Retina (tissue), 1 donor: ENCODE data around the gene CMAS.
"Not testable (repeated sequence)": the region's sequence is repeated elsewhere in the genome, so short reads cannot be mapped to it uniquely, and the experiment has no call there.

Source experiments
- DNase-seq: peaks from one replicate; pipeline ENCODE4 v3.0.0-alpha.2; 2016

CMAS gene

GRCh38 chr12:22046090-22046967 lies at the start of gene CMAS:
Gene CMAS (plus strand): TSS chr12:22046218. CDS start chr12:22046304, 86 bp downstream.
- peak; percentile 92 for DNase-seq

GRCh38 chr12:21998295-21998694 lies 47.7 kb upstream of the CMAS start:
- DNase-seq: no peak

GRCh38 chr12:21998782-21999181 lies 47.2 kb upstream of the CMAS start:
- DNase-seq: no peak

DNA sequence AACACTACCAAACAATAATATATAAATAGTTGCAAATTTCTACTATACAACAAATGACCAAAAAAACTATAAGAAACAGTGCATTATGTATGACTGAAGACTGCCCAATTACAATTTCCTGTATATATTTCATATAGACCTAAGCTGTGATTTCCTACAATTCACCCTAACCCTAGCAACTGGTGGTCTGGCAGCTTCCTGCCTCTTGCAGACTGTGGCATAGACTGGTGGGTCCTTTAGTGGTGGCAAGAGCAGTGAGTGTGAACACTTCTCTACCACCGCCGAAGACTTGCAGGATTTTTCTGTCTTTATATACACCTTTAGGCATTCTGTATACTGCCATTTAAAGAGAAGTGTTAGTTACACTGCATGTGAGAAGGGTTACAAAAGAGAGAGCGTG lies 43.6 kb upstream of the CMAS start:
- no peak for DNase-seq

- DNase-seq: not testable (repeated sequence)
These were observed 38.2 kb upstream of the CMAS start for GRCh38 chr12:22007794-22008193.

- DNase-seq: no peak
These were observed 37.8 kb upstream of the CMAS start for GRCh38 chr12:22008196-22008595.

GRCh38 chr12:22014041-22014782 lies 31.8 kb upstream of the CMAS start:
- DNase-seq: no peak

DNA sequence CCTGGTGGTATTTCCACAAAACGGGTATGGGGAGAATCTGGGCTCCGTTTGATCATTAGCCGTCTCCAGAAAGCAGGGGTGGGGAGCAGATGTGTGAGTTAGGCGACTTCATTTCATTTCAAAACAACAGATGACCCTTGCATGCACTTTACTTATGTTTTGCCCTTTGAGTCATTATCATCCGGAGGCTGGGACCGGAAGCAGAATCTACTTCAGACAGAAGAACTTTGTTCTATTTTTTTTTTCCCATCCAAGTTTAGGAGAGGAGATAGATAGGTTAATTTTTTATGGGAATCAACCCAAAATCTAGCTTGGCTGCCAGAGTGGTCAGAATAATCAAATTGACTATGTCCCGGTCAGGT lies 31.3 kb upstream of the CMAS start:
- DNase-seq: no peak

GRCh38 chr12:22016982-22017381 lies 29.0 kb upstream of the CMAS start:
- DNase-seq: no peak

GRCh38 chr12:22018860-22019259 lies 27.2 kb upstream of the CMAS start:
- no peak for DNase-seq

DNA sequence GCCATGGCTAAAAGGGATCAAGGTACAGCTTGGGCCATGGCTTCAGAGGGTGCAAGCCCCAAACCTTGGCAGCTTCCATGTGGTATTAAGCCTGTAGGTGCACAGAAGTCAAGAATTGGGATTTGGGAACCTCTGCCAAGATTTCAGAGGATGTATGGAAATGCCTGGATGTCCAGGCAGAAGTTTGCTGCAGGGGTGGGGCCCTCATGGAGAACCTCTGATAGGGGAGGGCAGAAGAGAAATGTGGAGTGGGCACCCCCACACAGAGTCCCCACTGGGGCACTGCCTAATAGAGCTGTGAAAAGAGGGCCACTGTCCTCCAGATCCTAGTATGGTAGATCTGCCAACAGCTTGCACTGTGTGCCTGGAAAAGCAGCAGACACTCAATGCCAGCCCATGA lies 22.5 kb upstream of the CMAS start:
- DNase-seq: not testable (repeated sequence)

DNA sequence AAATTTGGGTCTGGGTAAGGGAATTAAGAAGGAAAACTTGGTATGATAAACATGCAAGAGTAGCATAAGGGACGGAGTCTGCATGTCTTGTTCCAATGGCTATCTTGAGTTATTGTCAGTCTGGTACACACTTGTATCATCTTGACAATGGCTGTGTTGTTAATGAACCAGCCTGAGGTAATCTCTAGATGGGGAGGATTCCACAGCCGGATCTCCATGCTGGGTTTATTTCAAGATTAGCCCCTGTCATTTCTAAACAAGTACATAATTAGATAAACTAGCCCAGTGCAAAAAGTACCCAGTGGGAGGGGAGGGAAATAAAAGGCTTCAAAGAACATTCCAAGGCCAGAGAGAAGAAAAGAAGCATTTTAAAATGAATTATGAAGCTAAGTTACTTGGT lies 16.5 kb upstream of the CMAS start:
- no peak for DNase-seq

DNA sequence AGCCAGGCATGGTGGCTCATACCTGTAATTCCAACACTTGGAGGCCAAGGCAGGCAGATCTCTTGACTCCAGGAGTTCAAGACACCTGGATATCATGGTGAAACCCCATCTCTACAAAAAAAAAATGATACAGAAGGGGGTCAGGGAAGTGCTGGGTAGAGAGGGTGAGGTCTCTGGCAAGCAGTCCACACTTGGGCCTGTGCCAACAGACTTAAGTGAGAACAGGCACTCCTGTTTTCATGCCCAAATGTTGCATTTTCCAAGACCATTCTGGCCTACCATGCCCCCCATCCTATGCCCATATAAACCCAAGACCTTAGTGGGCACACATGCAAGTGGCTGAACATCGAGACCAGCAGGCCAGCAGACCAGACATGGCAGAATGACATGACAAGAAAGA lies 16.0 kb upstream of the CMAS start:
- DNase-seq: no peak

- DNase-seq: no peak
These were observed 13.3 kb upstream of the CMAS start for GRCh38 chr12:22032732-22033131.

- no peak for DNase-seq
These were observed 11.1 kb upstream of the CMAS start for GRCh38 chr12:22034709-22035506.

DNA sequence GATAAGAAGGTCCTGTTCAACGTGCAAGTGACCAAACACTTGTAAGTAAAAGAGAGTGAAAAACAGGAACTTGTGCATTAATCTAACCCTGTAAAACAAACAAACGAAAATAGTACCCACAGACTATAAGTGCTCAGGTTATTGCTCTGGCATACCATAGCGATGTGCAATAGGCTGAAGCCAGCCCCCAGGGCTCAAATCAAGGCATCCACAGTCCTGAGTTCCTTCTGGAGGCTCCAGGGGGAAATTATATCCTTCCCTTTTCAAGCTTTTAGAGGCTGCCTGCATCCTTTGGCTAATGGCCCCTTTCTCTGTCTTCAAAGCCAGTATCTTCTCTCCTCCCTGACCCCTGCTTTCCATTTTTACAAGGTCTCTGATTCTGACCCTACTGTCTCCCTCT lies 8.1 kb upstream of the CMAS start:
- no peak for DNase-seq

- no peak for DNase-seq
These were observed 7.3 kb upstream of the CMAS start for GRCh38 chr12:22038734-22039133.

GRCh38 chr12:22039361-22039760 lies 6.7 kb upstream of the CMAS start:
- DNase-seq: no peak

GRCh38 chr12:22042976-22043669 lies 2.9 kb upstream of the CMAS start:
- no peak for DNase-seq

- DNase-seq: no peak
These were observed 2.1 kb upstream of the CMAS start for GRCh38 chr12:22043943-22044342.

DNA sequence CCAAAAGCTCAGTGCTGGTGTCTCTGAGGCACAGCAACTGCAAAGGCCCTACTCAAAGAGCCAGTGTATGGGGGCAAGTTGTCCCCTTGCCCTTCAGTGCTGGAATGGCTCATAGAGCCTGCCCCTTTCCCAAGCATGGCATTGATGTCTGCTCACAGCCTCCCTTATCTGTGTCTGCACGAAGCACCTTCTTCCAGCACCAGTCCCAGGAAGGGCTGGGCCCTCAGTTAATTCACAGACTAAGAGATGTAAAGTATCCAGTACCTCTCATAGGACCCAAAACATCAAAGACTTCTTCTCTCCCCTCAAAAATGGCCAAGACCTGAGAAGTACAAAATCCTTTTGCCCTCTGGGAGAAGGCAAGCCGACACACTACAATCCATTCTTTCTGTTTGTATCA lies 1.6 kb upstream of the CMAS start:
- DNase-seq: no peak

DNA sequence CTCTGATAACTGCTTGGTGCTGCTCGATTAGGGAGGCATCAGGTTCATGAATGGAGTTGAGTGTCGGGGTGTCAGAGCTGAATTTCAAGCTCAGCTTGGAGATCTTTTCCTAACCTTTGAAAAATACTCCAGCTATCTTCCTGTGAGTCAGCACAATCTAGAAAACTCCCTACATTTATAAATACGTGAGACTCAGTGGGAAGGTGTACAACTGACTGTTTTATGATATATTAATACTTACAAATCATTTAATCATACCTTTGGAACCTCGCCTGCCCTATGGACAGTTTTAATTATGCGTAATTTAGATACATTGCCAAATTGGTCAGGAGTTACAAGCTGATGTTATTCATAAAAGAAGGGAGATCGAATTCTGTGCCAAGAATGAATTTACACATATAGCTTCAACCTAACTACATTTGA lies 961 bp downstream of the CMAS start:
- no peak for DNase-seq

DNA sequence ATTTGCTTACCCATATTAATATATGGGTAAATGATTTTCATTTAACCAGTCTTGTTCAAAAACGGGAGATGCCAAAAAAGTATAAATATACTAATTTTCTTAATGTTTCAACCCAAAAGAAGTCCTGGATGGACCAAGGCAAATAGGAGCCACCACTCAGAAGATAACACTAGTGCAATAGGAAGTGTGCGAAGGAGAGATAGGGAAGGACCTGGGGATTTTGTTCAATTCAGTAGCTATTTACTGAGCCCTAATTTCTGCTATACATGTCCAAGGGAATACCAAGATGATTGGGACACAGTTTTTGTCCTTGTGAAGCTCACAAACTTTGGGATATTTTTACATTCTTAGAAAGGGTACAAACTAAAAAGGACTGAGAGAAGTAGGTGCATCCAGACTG lies 1.5 kb downstream of the CMAS start:
- no peak for DNase-seq
